Suprapubic skin (tissue), 4 donors: Measurements from ENCODE around the gene SIN3B.

ENCODE experiments used
- EP300 ChIP-seq: sonication (generic); formaldehyde crosslinking; IDR thresholded peaks from one replicate; pipeline ENCODE4 v1.6.1; 2017; ENCODE audit warnings: antibody characterized with exemption
- POLR2A ChIP-seq, 2 donors: fragments of 450-650 bp; IDR thresholded peaks; one replicate each; pipeline ENCODE4 v1.6.1; 2017; ENCODE audit warnings: antibody characterized with exemption in 2 of 2, mild to moderate bottlenecking in 2 of 2, moderate library complexity in 2 of 2
- POLR2AphosphoS5 ChIP-seq, 3 donors: sonication (generic); formaldehyde crosslinking; IDR thresholded peaks; one replicate each; pipeline ENCODE4 v1.6.1; 2017; ENCODE audit warnings: antibody characterized with exemption in 3 of 3
- TF ChIP-seq, protein P1 (sequence below), 2 donors: fragments of 200-600 bp in 1 of 2; fragments of 450-650 bp in 1 of 2; sonication (generic) in 1 of 2; IDR thresholded peaks; one replicate each; pipeline ENCODE4 v1.5.1; 2016 to 2019; ENCODE audit warnings: antibody characterized with exemption in 2 of 2, mild to moderate bottlenecking in 1 of 2, moderate library complexity in 1 of 2

DNA sequence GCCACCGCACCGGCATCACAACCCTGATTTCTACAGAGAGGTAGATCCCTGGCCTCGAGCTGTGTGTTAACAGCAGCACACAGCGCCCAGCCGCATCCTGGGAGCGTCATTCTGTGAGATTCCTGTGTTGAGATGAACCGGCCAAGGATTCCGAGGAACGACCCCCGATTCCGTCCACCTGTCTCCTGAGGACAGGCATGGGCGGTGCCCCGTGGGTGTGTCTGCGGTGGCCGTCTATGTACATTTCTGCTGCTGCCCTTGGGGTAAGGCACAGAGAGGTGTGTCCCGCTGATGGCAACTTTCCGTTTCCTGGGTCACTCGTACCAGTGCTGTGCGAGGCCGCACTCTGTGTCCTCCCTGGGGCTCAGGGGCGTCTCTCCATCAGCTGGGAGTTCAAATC lies 43.5 kb downstream of the SIN3B start:
- TF ChIP-seq, protein P1, sequence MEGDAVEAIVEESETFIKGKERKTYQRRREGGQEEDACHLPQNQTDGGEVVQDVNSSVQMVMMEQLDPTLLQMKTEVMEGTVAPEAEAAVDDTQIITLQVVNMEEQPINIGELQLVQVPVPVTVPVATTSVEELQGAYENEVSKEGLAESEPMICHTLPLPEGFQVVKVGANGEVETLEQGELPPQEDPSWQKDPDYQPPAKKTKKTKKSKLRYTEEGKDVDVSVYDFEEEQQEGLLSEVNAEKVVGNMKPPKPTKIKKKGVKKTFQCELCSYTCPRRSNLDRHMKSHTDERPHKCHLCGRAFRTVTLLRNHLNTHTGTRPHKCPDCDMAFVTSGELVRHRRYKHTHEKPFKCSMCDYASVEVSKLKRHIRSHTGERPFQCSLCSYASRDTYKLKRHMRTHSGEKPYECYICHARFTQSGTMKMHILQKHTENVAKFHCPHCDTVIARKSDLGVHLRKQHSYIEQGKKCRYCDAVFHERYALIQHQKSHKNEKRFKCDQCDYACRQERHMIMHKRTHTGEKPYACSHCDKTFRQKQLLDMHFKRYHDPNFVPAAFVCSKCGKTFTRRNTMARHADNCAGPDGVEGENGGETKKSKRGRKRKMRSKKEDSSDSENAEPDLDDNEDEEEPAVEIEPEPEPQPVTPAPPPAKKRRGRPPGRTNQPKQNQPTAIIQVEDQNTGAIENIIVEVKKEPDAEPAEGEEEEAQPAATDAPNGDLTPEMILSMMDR (IDR thresholded peaks at IDR 0.05), result no peak
- TF ChIP-seq POLR2A (IDR thresholded peaks at IDR 0.05) (no peak), EP300 (no peak), POLR2AphosphoS5 (IDR thresholded peaks at IDR 0.05) (no peak)
